GM12878 (cell line): ENCODE results near the gene CNN2. TPM values are rescaled to one million over a fixed set of nuclear protein-coding genes. Genes with fewer than 3 reads are reported as not detected.

Experiments used
- ATF7 ChIP-seq: fragments of 450-650 bp; IDR thresholded peaks from 2 replicates; pipeline ENCODE4 v1.6.1; 2016; ENCODE audit warnings: low read depth, mild to moderate bottlenecking
- BACH1 ChIP-seq: fragments of 450-650 bp; IDR thresholded peaks from 2 replicates; pipeline ENCODE4 v1.6.1; 2017; ENCODE audit warnings: mild to moderate bottlenecking, borderline replicate concordance
- BCLAF1 ChIP-seq: fragments of 450-650 bp; IDR thresholded peaks from 2 replicates; pipeline ENCODE4 v1.6.1; 2017; ENCODE audit warnings: antibody characterized with exemption, mild to moderate bottlenecking, moderate library complexity
- CEBPZ ChIP-seq: fragments of 150-350 bp; IDR thresholded peaks from 2 replicates; pipeline ENCODE4 v1.6.1; 2016; ENCODE audit warnings: low read depth, low read length
- CUX1 ChIP-seq: IDR thresholded peaks from 2 replicates; pipeline ENCODE4 v1.6.1; 2012; ENCODE audit warnings: improper control_type of control experiment, low read depth, low read length; ENCODE audit not compliant: insufficient replicate concordance
- HCFC1 ChIP-seq: fragments of 150-350 bp; IDR thresholded peaks from 2 replicates; pipeline ENCODE4 v1.6.1; 2014; ENCODE audit warnings: low read length
- IRF4 ChIP-seq: IDR thresholded peaks from 2 replicates; pipeline ENCODE4 v1.6.1; 2011; ENCODE audit warnings: low read depth, low read length
- KDM1A ChIP-seq: fragments of 200-600 bp; sonication (generic); IDR thresholded peaks from 2 replicates; pipeline ENCODE4 v1.6.1; 2016; ENCODE audit warnings: borderline replicate concordance
- NFIC ChIP-seq: IDR thresholded peaks from 2 replicates; pipeline ENCODE4 v1.6.1; 2012; ENCODE audit warnings: low read depth, mild to moderate bottlenecking, inconsistent platforms, low read length, moderate library complexity
- PKNOX1 ChIP-seq: fragments of 450-650 bp; IDR thresholded peaks from 2 replicates; pipeline ENCODE4 v1.6.1; 2016; ENCODE audit warnings: mild to moderate bottlenecking
- PML ChIP-seq: IDR thresholded peaks from 2 replicates; pipeline ENCODE4 v1.6.1; 2012; ENCODE audit warnings: low read length, inconsistent platforms
- SUPT20H ChIP-seq: IDR thresholded peaks from 2 replicates; pipeline ENCODE4 v1.6.1; 2011; ENCODE audit warnings: low read depth, mild to moderate bottlenecking, low read length, moderate library complexity, borderline replicate concordance; ENCODE audit not compliant: control insufficient read depth
- USF1 ChIP-seq: IDR thresholded peaks from 2 replicates; pipeline ENCODE4 v1.6.1; 2011; ENCODE audit warnings: borderline replicate concordance, low read depth, mild to moderate bottlenecking, moderate library complexity, mixed read lengths, low read length; ENCODE audit not compliant: insufficient read depth; ENCODE audit errors: extremely low read length
- USF2 ChIP-seq: IDR thresholded peaks from 2 replicates; pipeline ENCODE4 v1.6.1; 2011; ENCODE audit warnings: low read depth, low read length, improper control_type of control experiment, borderline replicate concordance
- polyA plus RNA-seq, 11 experiments: library from polyadenylated mRNA; depleted of rRNA in 4 of 11; unstranded in 6 of 11; stranded (reverse) in 5 of 11; fragments of >200 nt; fragmentation: Nextera tagmentation in 4 of 11; fragmentation: Illumina TruSeq in 1 of 11; extraction: Ambion mirVana in 4 of 11; extraction: Trizol in 1 of 11; gene quantifications; 1 replicate in 1 of 11; 2 replicates in 10 of 11; pipeline versions ENCODE4 v1.2.1 to v1.2.3, GENCODE V29; 2011 to 2016; ENCODE audit warnings: inconsistent platforms in 2 of 11, missing spikeins in 2 of 11, low read depth in 1 of 11
- total RNA-seq, 4 experiments: library from RNA; depleted of rRNA in 3 of 4; stranded (reverse); fragments of >200 nt in 3 of 4; fragmentation: Illumina TruSeq in 1 of 4; extraction: Trizol in 1 of 4; gene quantifications; 2 replicates each; pipeline versions ENCODE4 v1.2.1 to v1.2.3, GENCODE V29; 2013 to 2021

CNN2 gene
- total and polyA plus RNA-seq, 10 of the 15 experiments (the other 5 are each of a cell fraction or from before 2014, with no cell fraction given) = 34.7 to 311 (median 172) TPM

GRCh38 chr19:1069009-1069779, 42.8 kb downstream of the CNN2 start (continued):
- TF ChIP-seq BCLAF1 (no peak), CEBPZ (no peak), ATF7 (0 out of 2 replicates have a peak, but pooled peaks have one; percentile 22), KDM1A (peak; percentile 75; the same call in 1 of the 2 replicates), SUPT20H (no peak), USF1 (no peak), PML (no peak), CUX1 (no peak), USF2 (no peak), PKNOX1 (no peak), HCFC1 (no peak), BACH1 (no peak), IRF4 (no peak), NFIC (no peak)
